ENCODE measurements around the gene ABCC1. TPM values are rescaled to one million over a fixed set of nuclear protein-coding genes. Genes with fewer than 3 reads are reported as not detected.

The ABCC1 gene
- total RNA-seq, 1 experiment from 2014 or later = 139 TPM

GRCh38 chr16:16136588-16136987, 187.2 kb downstream of the ABCC1 start:
- BruUV-seq (replicated peaks) = no TSS peak
- H3K4me3 ChIP-seq = no peak overlapping the region
- H3K27ac ChIP-seq = no peak overlapping the region

DNA sequence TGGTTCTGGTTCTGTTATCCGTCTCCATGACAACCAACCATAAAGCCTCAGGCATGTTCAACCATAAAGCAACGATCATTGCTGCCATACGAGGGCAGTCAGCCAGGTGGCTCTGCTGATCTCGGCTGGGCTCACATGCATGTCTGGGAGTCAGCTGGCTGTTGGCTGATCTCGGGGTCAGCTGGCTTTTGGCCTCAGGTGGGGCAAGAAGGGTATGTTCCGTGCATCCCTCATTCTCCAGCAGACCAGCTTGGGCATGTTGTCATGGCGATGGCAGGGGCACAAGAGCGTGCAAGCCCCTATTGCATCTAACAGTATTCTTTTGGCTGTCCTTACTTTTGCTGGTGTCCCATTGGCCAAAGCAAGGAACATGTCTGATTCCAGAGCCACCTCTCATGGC, 187.7 kb downstream of the ABCC1 start:
- Histone ChIP-seq H3K4me1 (replicated peaks; ENCODE audit: insufficient read depth) (no peaks in the 10 kb centered on the region), H3K9me3 (ENCODE audit: insufficient read depth, low read depth) (no peaks in the 10 kb centered on the region), H3K27ac (no peak overlapping the region), H3K9me2 (ENCODE audit: insufficient read depth) (no peaks in the 10 kb centered on the region), H3K79me2 (ENCODE audit: low read depth) (no peaks in the 10 kb centered on the region), H3K36me3 (ENCODE audit: low read depth) (peaks cover 32% of the 10 kb centered on the region; the same call in 1 of the 2 replicates), H3K4me2 (no peak overlapping the region), H4K20me1 (ENCODE audit: insufficient read depth) (peaks cover under 1% of the 10 kb centered on the region), H2AFZ (no peak overlapping the region), H3F3A (ENCODE audit: insufficient read depth, low read depth) (peaks cover 2% of the 10 kb centered on the region; the same call in 1 of the 2 replicates), H3K4me3 (no peak overlapping the region), H3K27me3 (ENCODE audit: insufficient read depth, low read depth) (no peaks in the 10 kb centered on the region)
- POLR2A ChIA-PET (ENCODE audit: unreplicated experiment) = no interaction called here
- intact Hi-C loops (cut with micrococcal nuclease; ENCODE audit: unreplicated experiment) = no loop called here
- TF ChIP-seq EZH2 (IDR thresholded peaks at IDR 0.05; ENCODE audit: low read depth) (no peak), CTCF (conservative IDR thresholded peaks at IDR 0.05) (no peak)
- BruUV-seq (replicated peaks) = no TSS peak
- CTCF ChIA-PET = no interaction called here
- no peak for DNase-seq

More at GRCh38 chr16:16136588-16136987, 187.2 kb downstream of the ABCC1 start:
- Histone ChIP-seq H3K4me1 (replicated peaks; ENCODE audit: insufficient read depth) (no peaks in the 10 kb centered on the region), H3K9me3 (ENCODE audit: insufficient read depth, low read depth) (no peaks in the 10 kb centered on the region), H3K9me2 (ENCODE audit: insufficient read depth) (no peaks in the 10 kb centered on the region), H3K79me2 (ENCODE audit: low read depth) (no peaks in the 10 kb centered on the region), H3F3A (ENCODE audit: insufficient read depth, low read depth) (peaks cover 4% of the 10 kb centered on the region; the same call in 1 of the 2 replicates), H3K27me3 (ENCODE audit: insufficient read depth, low read depth) (no peaks in the 10 kb centered on the region), H2AFZ (no peak overlapping the region), H3K4me2 (no peak overlapping the region), H4K20me1 (ENCODE audit: insufficient read depth) (no peaks in the 10 kb centered on the region; the same call in 1 of the 2 replicates), H3K36me3 (ENCODE audit: low read depth) (peaks cover 37% of the 10 kb centered on the region; the same call in 1 of the 2 replicates)
- TF ChIP-seq CTCF (conservative IDR thresholded peaks at IDR 0.05) (no peak), EZH2 (IDR thresholded peaks at IDR 0.05; ENCODE audit: low read depth) (no peak)
- intact Hi-C loops (cut with micrococcal nuclease; ENCODE audit: unreplicated experiment) = no loop called here
- ChIA-PET CTCF (no interaction called here), POLR2A (ENCODE audit: unreplicated experiment) (no interaction called here)
- no peak for DNase-seq

- TF ChIP-seq CTCF (conservative IDR thresholded peaks at IDR 0.05) (no peak), EZH2 (IDR thresholded peaks at IDR 0.05; ENCODE audit: low read depth) (no peak)
- H3K36me3 ChIP-seq (ENCODE audit: low read depth) = peaks cover 27% of the 10 kb centered on the region; the same call in 1 of the 2 replicates
- H4K20me1 ChIP-seq (ENCODE audit: insufficient read depth) = peaks cover 3% of the 10 kb centered on the region; the same call in 1 of the 2 replicates
- BruUV-seq (replicated peaks) = no TSS peak
- no peaks in the 10 kb centered on the region for H3K27me3 ChIP-seq (ENCODE audit: insufficient read depth, low read depth)
- ChIA-PET CTCF (interaction anchor here (0.7 kb wide), 1 partner anchor 81 kb away, joined by 3 read pairs; no protein-coding TSS in a partner anchor), POLR2A (ENCODE audit: unreplicated experiment) (no interaction called here)
- no peaks in the 10 kb centered on the region for H3K9me3 ChIP-seq (ENCODE audit: insufficient read depth, low read depth)
- no peak for DNase-seq
- H3K79me2 ChIP-seq (ENCODE audit: low read depth) = no peaks in the 10 kb centered on the region
- intact Hi-C loops (cut with micrococcal nuclease; ENCODE audit: unreplicated experiment) = no loop called here
- H3K4me3 ChIP-seq = no peak overlapping the region
- no peaks in the 10 kb centered on the region for H3K4me1 ChIP-seq (replicated peaks; ENCODE audit: insufficient read depth)
- H3K4me2 ChIP-seq = no peak overlapping the region
- H3K9me2 ChIP-seq (ENCODE audit: insufficient read depth) = no peaks in the 10 kb centered on the region
- H3K27ac ChIP-seq = no peak overlapping the region
- H3F3A ChIP-seq (ENCODE audit: insufficient read depth, low read depth) = no peaks in the 10 kb centered on the region
- H2AFZ ChIP-seq = no peak overlapping the region
Measured at GRCh38 chr16:16138034-16138635, 188.7 kb downstream of the ABCC1 start.
